ENCODE data around the gene RELT. TPM values are rescaled to one million over a fixed set of nuclear protein-coding genes. Genes with fewer than 3 reads are reported as not detected.

RELT gene
- total and polyA plus RNA-seq, 9 of the 15 experiments (the other 6 are each of a cell fraction or from before 2014, with no cell fraction given), result 1.1 to 20.2 (median 7.4) TPM

DNA sequence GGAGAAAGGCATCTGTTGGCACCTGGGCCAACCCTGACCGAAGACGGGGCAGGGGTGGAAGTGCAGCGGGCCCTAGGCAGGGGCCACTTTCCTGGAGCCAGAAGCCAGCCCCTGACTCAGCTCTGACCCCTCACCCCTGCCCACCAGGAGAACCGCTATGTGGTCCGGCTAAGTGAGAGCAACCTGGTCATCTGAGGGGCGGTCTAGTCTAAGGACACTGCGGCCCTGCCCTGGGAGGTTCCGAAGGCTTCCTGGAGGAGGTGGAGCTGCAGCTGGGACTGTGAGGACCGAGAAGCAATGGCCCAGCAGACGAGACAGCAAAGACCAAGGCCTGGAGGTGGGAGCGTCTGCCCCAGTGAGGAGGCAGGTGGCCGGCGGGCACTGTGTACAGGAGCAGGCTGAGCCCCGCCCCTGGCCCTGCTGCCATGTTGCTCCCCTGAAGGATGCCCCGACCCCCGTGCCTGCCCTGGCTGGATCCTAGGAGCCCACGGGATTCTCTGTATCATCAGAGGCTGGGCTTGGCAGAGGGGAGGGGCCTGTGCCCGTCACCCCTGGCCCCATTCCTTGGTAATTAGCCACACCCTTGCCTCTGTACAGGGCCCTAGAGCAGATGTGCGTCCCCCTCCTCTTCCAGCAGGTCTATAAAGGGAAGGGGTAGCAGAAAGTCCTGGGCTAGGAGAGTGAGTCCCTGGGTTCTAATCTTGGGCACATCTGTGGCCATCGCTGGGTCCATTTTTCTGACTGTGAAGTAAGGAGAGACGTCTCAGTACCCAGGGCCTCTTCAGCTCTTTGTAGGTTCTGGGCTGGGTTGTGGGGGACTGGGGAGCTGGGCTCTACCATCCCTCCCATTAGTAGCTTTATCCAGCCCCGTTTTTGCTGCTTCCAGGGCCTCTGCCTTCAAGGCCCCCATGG, 19.4 kb downstream of the RELT start:
- CTCF ChIA-PET (ENCODE audit: low intra/inter-chr PET ratio), result no interaction called here
- DNase-seq (ENCODE audit: extremely low read depth in 1 of 4, low spot score in 3 of 4), result no peak
- Histone ChIP-seq H3K27me3 (ENCODE audit: control insufficient read depth in 2 of 2, insufficient read depth in 2 of 2, low read length in 2 of 2) (no peaks in the 10 kb centered on the region), H4K20me1 (replicated peaks; ENCODE audit: control insufficient read depth, insufficient read depth, low read length) (peaks cover 21% of the 10 kb centered on the region; the same call in 1 of the 2 replicates), H3K9me3 (replicated peaks; ENCODE audit: control insufficient read depth, insufficient read depth, low read depth, low read length) (no peaks in the 10 kb centered on the region), H3K27ac (ENCODE audit: extremely low read depth, low read depth, low read length) (no peak overlapping the region), H3K4me1 (replicated peaks in 1 of 2; ENCODE audit: control insufficient read depth in 2 of 2, insufficient read depth in 2 of 2, low read length in 2 of 2) (peaks cover 8 to 48% of the 10 kb centered on the region in 2 experiments; a peak in 4 of 5 replicates), H3K4me2 (ENCODE audit: insufficient read depth, low read length) (no peak overlapping the region), H3K9ac (ENCODE audit: insufficient read depth in 1 of 2, low read depth in 2 of 2, low read length in 2 of 2) (no peak overlapping the region), H3K4me3 (no peak overlapping the region), H3K9me1 (ENCODE audit: control insufficient read depth, insufficient read depth, low read length) (peaks cover 3% of the 10 kb centered on the region), H2AFZ (ENCODE audit: low read depth, low read length) (no peak overlapping the region), H3K36me3 (ENCODE audit: control insufficient read depth, insufficient read depth, low read length) (peaks cover 63% of the 10 kb centered on the region; the same call in 2 of the 3 replicates), H3K79me2 (ENCODE audit: control insufficient read depth, insufficient read depth, low read length) (no peaks in the 10 kb centered on the region)
- POLR2A ChIA-PET, result interaction anchor here (0.6 kb wide), 1 partner anchor 26 kb away, joined by 4 read pairs; no protein-coding TSS in a partner anchor
- WGBS (ENCODE audit: insufficient coverage, low coverage, missing lambda C conversion rate), result 88% methylated on average over 18 of the region's 22 CpGs
- intact Hi-C loops (cut with micrococcal nuclease), result no loop called here
- no peak for ATAC-seq
- in situ Hi-C loops (cut with MboI), result no loop called here
- FAIRE-seq, result no peak
- BruUV-seq (replicated peaks), result no TSS peak
- no peak for TF ChIP-seq DPF2 (IDR thresholded peaks at IDR 0.05)
- no peak for TF ChIP-seq ZNF583 (CRISPR knock-in tag; IDR thresholded peaks at IDR 0.05)
- no peak for TF ChIP-seq SP2 (IDR thresholded peaks at IDR 0.05; ENCODE audit: extremely low read depth, low read depth, low read length, poor library complexity, severe bottlenecking)
- no peak for TF ChIP-seq JUND (IDR thresholded peaks at IDR 0.05; ENCODE audit: borderline replicate concordance, low read depth, low read length)
- TF ChIP-seq JUND (tag; IDR thresholded peaks at IDR 0.05; ENCODE audit: borderline replicate concordance, low read depth, low read length), result no peak
- TF ChIP-seq RBM22 (IDR thresholded peaks at IDR 0.05; ENCODE audit: low read depth, low read length, poor library complexity, severe bottlenecking), result no peak
- no peak for TF ChIP-seq HDAC2 (IDR thresholded peaks at IDR 0.05)
- TF ChIP-seq PTTG1 (tag; IDR thresholded peaks at IDR 0.05; ENCODE audit: low read depth), result no peak
- TF ChIP-seq MTA2 (IDR thresholded peaks at IDR 0.05; ENCODE audit: low read depth), result no peak
- TF ChIP-seq, protein P1, sequence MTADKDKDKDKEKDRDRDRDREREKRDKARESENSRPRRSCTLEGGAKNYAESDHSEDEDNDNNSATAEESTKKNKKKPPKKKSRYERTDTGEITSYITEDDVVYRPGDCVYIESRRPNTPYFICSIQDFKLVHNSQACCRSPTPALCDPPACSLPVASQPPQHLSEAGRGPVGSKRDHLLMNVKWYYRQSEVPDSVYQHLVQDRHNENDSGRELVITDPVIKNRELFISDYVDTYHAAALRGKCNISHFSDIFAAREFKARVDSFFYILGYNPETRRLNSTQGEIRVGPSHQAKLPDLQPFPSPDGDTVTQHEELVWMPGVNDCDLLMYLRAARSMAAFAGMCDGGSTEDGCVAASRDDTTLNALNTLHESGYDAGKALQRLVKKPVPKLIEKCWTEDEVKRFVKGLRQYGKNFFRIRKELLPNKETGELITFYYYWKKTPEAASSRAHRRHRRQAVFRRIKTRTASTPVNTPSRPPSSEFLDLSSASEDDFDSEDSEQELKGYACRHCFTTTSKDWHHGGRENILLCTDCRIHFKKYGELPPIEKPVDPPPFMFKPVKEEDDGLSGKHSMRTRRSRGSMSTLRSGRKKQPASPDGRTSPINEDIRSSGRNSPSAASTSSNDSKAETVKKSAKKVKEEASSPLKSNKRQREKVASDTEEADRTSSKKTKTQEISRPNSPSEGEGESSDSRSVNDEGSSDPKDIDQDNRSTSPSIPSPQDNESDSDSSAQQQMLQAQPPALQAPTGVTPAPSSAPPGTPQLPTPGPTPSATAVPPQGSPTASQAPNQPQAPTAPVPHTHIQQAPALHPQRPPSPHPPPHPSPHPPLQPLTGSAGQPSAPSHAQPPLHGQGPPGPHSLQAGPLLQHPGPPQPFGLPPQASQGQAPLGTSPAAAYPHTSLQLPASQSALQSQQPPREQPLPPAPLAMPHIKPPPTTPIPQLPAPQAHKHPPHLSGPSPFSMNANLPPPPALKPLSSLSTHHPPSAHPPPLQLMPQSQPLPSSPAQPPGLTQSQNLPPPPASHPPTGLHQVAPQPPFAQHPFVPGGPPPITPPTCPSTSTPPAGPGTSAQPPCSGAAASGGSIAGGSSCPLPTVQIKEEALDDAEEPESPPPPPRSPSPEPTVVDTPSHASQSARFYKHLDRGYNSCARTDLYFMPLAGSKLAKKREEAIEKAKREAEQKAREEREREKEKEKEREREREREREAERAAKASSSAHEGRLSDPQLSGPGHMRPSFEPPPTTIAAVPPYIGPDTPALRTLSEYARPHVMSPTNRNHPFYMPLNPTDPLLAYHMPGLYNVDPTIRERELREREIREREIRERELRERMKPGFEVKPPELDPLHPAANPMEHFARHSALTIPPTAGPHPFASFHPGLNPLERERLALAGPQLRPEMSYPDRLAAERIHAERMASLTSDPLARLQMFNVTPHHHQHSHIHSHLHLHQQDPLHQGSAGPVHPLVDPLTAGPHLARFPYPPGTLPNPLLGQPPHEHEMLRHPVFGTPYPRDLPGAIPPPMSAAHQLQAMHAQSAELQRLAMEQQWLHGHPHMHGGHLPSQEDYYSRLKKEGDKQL (CRISPR knock-in tag; IDR thresholded peaks at IDR 0.05; ENCODE audit: borderline replicate concordance), result no peak
- TF ChIP-seq CSDE1 (IDR thresholded peaks at IDR 0.05), result no peak
- TF ChIP-seq, protein P2, sequence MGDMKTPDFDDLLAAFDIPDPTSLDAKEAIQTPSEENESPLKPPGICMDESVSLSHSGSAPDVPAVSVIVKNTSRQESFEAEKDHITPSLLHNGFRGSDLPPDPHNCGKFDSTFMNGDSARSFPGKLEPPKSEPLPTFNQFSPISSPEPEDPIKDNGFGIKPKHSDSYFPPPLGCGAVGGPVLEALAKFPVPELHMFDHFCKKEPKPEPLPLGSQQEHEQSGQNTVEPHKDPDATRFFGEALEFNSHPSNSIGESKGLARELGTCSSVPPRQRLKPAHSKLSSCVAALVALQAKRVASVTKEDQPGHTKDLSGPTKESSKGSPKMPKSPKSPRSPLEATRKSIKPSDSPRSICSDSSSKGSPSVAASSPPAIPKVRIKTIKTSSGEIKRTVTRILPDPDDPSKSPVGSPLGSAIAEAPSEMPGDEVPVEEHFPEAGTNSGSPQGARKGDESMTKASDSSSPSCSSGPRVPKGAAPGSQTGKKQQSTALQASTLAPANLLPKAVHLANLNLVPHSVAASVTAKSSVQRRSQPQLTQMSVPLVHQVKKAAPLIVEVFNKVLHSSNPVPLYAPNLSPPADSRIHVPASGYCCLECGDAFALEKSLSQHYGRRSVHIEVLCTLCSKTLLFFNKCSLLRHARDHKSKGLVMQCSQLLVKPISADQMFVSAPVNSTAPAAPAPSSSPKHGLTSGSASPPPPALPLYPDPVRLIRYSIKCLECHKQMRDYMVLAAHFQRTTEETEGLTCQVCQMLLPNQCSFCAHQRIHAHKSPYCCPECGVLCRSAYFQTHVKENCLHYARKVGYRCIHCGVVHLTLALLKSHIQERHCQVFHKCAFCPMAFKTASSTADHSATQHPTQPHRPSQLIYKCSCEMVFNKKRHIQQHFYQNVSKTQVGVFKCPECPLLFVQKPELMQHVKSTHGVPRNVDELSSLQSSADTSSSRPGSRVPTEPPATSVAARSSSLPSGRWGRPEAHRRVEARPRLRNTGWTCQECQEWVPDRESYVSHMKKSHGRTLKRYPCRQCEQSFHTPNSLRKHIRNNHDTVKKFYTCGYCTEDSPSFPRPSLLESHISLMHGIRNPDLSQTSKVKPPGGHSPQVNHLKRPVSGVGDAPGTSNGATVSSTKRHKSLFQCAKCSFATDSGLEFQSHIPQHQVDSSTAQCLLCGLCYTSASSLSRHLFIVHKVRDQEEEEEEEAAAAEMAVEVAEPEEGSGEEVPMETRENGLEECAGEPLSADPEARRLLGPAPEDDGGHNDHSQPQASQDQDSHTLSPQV (IDR thresholded peaks at IDR 0.05), result no peak
- TF ChIP-seq ZNF124 (CRISPR knock-in tag; IDR thresholded peaks at IDR 0.05), result no peak

Data from K562 (cell line).